ENCODE measurements around the gene CDH18.

CDH18 gene

GRCh38 chr5:19565466-19565865, 422.5 kb downstream of the CDH18 start:
- DNase-seq: no peak

- peak; percentile 74 to 97 for DNase-seq
These were observed 424.0 kb downstream of the CDH18 start for GRCh38 chr5:19564036-19564435.

DNA sequence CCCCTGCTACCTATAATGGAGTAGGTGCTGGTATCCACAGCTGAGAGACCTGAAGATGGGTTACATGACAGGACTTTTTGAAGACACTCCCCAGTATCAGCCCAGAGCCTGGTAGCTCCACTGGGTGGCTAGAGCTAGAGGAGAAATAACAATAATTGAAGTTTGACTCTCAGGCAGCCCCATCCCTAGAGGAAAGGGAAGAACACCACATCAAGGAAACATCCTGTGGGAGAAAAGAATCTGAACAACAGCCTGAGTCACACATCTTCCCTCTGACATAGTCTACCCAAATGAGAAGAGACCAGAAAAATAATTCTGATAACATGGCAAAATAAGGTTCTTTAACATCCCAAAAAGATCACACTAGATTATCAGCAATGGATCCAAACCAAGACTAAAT, 432.1 kb downstream of the CDH18 start:
- no peak for DNase-seq

DNA sequence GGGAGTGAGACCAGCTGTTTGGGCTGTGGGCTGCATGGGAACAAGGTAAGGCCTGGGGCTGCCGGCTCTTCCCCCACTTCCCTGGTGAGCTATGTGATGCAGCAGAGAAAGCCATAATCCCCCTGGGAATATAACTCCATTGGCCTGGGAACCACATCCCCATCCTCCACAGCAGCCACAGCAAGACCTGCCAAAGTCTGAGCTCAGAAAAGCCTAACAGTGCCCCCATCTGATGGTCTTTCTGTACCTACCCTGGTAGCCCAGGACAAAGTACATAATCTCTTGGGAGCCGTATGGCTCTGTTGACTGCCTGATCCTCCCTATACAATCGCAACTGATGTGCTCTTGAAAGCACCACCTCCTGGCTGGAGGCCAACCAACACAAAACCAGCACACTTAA, 432.6 kb downstream of the CDH18 start:
- no peak for DNase-seq

- no peak for DNase-seq
These were observed 433.5 kb downstream of the CDH18 start for GRCh38 chr5:19554524-19554923.

DNA sequence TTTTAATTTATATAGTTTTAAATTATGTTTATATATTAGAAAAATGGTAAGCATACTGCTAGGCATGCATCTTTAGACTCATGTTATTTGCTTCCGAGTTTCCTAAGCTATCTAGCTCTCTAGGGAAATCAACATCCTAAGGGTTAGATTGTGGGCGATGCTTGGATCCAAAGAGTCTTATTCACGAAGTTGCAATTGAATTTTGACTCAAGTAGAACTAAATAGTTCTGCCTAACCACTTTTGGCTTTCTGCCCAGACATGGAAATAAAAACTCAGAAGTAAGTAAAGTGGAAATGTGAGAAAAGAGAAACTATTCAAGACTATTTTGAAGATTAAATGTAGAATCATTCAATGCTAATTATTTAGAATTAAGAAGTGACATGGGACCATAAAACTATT, 440.4 kb downstream of the CDH18 start:
- peak; percentile 74 to 91 for DNase-seq

DNA sequence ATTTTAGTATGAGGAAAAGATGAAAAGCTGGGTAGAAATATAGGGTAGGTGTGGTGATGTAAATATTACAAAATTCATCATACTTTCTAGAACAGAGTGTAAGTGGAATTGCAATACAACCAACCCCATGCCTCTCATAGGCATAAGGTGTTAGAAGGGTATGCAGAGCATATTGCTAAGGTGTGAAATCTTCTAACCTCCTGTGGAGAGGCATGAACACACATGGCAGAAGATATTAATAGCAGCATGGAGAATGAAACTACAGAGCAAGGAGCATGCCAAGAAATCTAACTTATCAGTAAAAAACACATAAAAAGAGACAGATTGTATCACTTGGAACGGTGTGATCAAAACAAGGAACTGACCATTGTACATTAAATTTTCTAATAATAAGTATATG, 441.5 kb downstream of the CDH18 start:
- peak in 1 of 2 experiments; percentile 30 for DNase-seq

GRCh38 chr5:19538607-19539006, 449.4 kb downstream of the CDH18 start:
- no peak for DNase-seq

GRCh38 chr5:19536387-19536786, 451.6 kb downstream of the CDH18 start:
- no peak for DNase-seq

DNA sequence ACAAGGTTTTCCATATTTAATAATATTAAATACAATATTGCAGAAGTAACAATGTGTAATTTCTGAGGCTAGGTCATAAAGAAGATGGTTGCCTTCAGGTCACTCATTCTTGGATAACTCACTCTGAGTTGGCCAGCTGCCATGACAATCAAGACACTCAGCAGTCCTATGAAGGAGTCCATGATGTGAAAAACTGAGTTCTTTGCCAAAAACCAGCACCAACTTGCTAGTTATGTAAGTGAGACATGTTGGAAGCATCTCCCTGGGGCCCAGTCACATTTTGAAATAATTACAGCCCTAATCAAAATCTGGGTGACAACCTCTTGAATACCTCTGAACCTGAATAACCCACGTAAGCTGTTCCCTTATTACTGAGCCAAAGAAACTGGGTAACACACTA, 453.2 kb downstream of the CDH18 start:
- DNase-seq: peak; percentile 61 to 95

GRCh38 chr5:19532936-19533335, 455.1 kb downstream of the CDH18 start:
- no peak for DNase-seq

- peak in 1 of 2 experiments; percentile 16 for DNase-seq
These were observed 456.5 kb downstream of the CDH18 start for GRCh38 chr5:19531374-19531952.

DNA sequence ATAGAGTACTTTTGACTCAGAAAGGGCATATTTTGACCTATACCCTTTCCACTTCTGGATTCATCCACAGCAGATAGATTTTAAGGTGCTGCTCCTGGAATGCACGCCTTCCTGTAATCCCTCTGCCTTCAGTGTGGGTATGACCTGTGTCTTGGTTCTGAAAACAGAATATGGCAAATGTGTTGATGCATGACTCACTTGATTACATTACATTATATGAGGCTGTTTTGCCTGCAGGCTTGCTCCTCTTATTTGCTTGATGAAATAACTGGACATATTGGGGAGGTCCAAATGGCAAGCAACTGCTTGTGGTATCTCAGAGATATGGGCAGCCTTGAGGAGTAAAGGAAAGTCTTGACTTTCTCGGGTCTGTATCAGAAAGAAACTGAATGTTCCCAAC, 468.6 kb downstream of the CDH18 start:
- no peak for DNase-seq

DNA sequence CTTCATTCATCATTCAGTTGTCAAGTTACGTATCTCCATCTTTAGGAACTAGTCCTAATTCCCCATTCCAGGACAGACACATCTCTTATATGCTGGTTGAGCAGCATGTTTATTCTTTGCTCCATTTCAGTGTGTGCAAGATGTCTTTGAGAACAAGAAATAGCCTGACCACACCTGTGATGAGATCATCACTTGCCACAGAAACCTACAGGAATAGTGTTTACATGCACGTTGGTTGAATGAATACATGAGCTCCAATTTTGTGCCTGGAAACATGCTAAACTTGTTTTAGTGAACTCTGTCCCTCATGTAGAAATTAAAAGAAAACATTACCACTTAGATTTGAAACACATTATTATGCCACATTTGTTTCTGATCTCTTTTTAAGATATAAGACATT, 489.1 kb downstream of the CDH18 start:
- no peak for DNase-seq

DNA sequence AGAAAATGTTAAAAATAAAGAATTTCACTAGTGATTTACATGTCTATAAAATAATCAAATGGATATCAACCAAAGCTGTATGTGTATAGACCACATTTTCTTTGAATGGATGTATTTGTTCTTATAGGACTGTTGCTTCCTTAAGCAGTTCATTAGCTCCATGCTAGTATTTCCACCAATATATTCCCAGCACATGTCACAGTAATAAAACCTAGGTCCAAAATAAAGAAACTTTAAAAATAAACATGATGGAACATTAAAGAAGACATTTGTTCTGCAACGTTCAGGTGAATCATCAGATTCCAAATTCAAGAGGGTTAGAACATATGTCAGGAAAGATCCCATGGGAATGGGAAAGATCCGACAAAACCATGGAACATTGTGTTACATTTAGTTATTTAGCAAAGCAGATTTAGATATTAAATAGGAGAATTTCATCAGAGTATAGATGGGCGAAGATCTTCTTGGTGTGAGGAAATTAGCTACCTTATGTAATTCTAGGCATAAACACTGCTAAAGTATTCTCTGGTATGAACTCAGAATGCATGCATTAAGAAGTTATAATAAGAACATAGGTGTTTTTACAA, 490.7 kb downstream of the CDH18 start:
- DNase-seq: no peak

- no peak for DNase-seq
These were observed 491.9 kb downstream of the CDH18 start for GRCh38 chr5:19496056-19496455.

- DNase-seq: no peak
These were observed 495.1 kb downstream of the CDH18 start for GRCh38 chr5:19492861-19493260.

DNA sequence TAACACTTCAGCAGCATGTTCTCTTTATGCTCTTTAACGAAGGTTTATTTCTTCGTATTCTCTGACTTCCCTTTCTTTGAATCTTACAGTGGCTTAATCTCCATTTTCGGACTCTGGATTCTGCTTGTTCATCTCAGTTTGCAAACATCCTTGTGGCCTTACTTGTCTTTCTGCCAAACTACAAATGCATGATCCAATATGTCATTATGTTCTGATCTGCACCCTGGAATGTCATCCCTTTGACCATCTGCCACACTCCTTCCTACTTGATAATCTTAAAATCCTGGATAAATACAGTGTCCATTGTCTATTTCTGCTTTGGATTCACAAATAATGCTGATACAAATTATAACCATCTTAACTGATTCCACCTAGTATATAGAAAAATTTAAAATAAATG, 499.2 kb downstream of the CDH18 start:
- DNase-seq: peak; percentile 90 to 96

DNA sequence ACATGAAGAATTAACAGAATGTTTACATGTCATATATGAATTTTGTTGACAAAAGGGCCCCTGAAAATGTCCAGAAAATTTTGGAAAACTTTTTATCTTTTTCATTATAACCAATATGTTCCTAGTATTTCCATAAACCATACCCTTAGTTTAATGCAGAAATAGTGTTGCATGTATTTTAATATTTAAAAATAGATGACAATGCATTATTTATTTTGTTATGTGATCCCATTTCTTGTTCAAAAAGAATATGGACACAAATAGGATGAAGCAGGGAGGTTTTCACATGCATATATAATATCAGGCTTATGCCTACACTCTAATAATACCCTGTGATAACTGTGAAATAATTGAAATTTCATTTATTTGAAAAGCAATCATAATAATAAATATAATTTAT, 500.5 kb downstream of the CDH18 start:
- no peak for DNase-seq

- no peak for DNase-seq
These were observed 508.4 kb downstream of the CDH18 start for GRCh38 chr5:19479562-19479961.

GRCh38 chr5:19462019-19462418, 526.0 kb downstream of the CDH18 start:
- no peak for DNase-seq

GRCh38 chr5:19424506-19424905, 563.5 kb downstream of the CDH18 start:
- DNase-seq: no peak
